K562 (cell line): ENCODE measurements around the gene GPN3. TPM values are rescaled to one million over a fixed set of nuclear protein-coding genes. Genes with fewer than 3 reads are reported as not detected.

Experiments used
- DPF2 ChIP-seq: fragments of 450-650 bp; IDR thresholded peaks from 2 replicates; pipeline ENCODE4 v1.6.1; 2016
- E2F6 ChIP-seq, 2 experiments: IDR thresholded peaks; 2 replicates each; pipeline ENCODE4 v1.6.1; 2011; ENCODE audit warnings: borderline replicate concordance in 1 of 2, control low read depth in 1 of 2, low read depth in 1 of 2, low read length in 1 of 2, mild to moderate bottlenecking in 1 of 2, mixed read lengths in 1 of 2, moderate library complexity in 1 of 2; ENCODE audit not compliant: insufficient read depth in 1 of 2, insufficient read length in 1 of 2, poor library complexity in 1 of 2, severe bottlenecking in 1 of 2; ENCODE audit errors: extremely low read depth in 1 of 2
- HDGF ChIP-seq: fragments of 450-650 bp; IDR thresholded peaks from 2 replicates; pipeline ENCODE4 v1.6.1; 2016
- MXI1 ChIP-seq: IDR thresholded peaks from 2 replicates; pipeline ENCODE4 v1.6.1; 2011; ENCODE audit warnings: low read depth, mild to moderate bottlenecking, improper control_type of control experiment, low read length
- PKNOX1 ChIP-seq: fragments of 450-650 bp; IDR thresholded peaks from 2 replicates; pipeline ENCODE4 v1.6.1; 2016
- POLR2B ChIP-seq: fragments of 450-650 bp; IDR thresholded peaks from 2 replicates; pipeline ENCODE4 v1.6.1; 2018; ENCODE audit warnings: low read depth; ENCODE audit not compliant: partially characterized antibody
- PURB ChIP-seq: sonication (generic); formaldehyde crosslinking; IDR thresholded peaks from 2 replicates; pipeline ENCODE4 v1.9.0; 2021; ENCODE audit warnings: low read depth, mild to moderate bottlenecking, missing genetic modification reagents
- ZKSCAN3 ChIP-seq: fragments of 250-450 bp; sonication (Bioruptor Pico); IDR thresholded peaks from 2 replicates; pipeline ENCODE4 v1.4.0; 2020
- polyA plus RNA-seq, 8 experiments: library from polyadenylated mRNA; depleted of rRNA in 4 of 8; stranded (reverse) in 5 of 8; unstranded in 3 of 8; fragments of >200 nt; fragmentation: Nextera tagmentation in 2 of 8; fragmentation: Illumina TruSeq in 1 of 8; extraction: Ambion mirVana in 2 of 8; extraction: Trizol in 1 of 8; gene quantifications; 2 replicates each; pipeline versions ENCODE4 v1.2.1 to v1.2.3, GENCODE V29; 2011 to 2014; ENCODE audit warnings: inconsistent platforms in 1 of 8, missing spikeins in 1 of 8
- total RNA-seq, 7 experiments: library from RNA; depleted of rRNA in 6 of 7; stranded (reverse); fragments of >200 nt in 6 of 7; fragmentation: Illumina TruSeq in 2 of 7; extraction: Trizol in 2 of 7; gene quantifications; 2 replicates each; pipeline versions ENCODE4 v1.2.1 to v1.2.3, GENCODE V29; 2011 to 2021; ENCODE audit warnings: low replicate concordance in 1 of 7

Gene GPN3
- total and polyA plus RNA-seq, 9 of the 15 experiments (the other 6 are each of a cell fraction or from before 2014, with no cell fraction given) = 35.8 to 123 (median 64.2) TPM

- TF ChIP-seq E2F6 (IDR thresholded peaks at IDR 0.05; ENCODE audit: borderline replicate concordance in 1 of 2, extremely low read depth in 1 of 2, insufficient read depth in 1 of 2, insufficient read length in 1 of 2, low read depth in 1 of 2, low read length in 1 of 2, poor library complexity in 1 of 2, severe bottlenecking in 1 of 2) (peak in 1 of 2 experiments; percentile 66), POLR2B (peak; percentile 73), PURB (CRISPR knock-in tag) (no peak), PKNOX1 (0 out of 2 replicates have a peak, but pooled peaks have one; percentile 23), HDGF (peak; percentile 26; the same call in 1 of the 2 replicates), DPF2 (peak; percentile 72), ZKSCAN3 (CRISPR knock-in tag) (no peak), MXI1 (0 out of 2 replicates have a peak, but pooled peaks have one; percentile 0)
Observed at GRCh38 chr12:110403976-110404682, 63.9 kb downstream of the GPN3 start (continued).
